Peyer's patch (tissue), 4 donors: Measurements from ENCODE around the gene NSMCE4A.

Experiments used
- POLR2A ChIP-seq, 2 donors: fragments of 450-650 bp; IDR thresholded peaks; one replicate each; pipeline ENCODE4 v1.5.1; 2017; ENCODE audit warnings: antibody characterized with exemption in 2 of 2, mild to moderate bottlenecking in 2 of 2, moderate library complexity in 2 of 2
- TF ChIP-seq, protein P1 (sequence below), 6 experiments: fragments of 450-650 bp in 4 of 6; fragments of 200-600 bp in 2 of 6; sonication (generic) in 1 of 6; IDR thresholded peaks; one replicate each; pipeline ENCODE4 v1.5.1; 2017 to 2019; ENCODE audit warnings: antibody characterized with exemption in 6 of 6, mild to moderate bottlenecking in 3 of 6, moderate library complexity in 1 of 6

GRCh38 chr10:122020226-122020625 is 45.2 kb upstream of the NSMCE4A start:
- TF ChIP-seq, protein P1, sequence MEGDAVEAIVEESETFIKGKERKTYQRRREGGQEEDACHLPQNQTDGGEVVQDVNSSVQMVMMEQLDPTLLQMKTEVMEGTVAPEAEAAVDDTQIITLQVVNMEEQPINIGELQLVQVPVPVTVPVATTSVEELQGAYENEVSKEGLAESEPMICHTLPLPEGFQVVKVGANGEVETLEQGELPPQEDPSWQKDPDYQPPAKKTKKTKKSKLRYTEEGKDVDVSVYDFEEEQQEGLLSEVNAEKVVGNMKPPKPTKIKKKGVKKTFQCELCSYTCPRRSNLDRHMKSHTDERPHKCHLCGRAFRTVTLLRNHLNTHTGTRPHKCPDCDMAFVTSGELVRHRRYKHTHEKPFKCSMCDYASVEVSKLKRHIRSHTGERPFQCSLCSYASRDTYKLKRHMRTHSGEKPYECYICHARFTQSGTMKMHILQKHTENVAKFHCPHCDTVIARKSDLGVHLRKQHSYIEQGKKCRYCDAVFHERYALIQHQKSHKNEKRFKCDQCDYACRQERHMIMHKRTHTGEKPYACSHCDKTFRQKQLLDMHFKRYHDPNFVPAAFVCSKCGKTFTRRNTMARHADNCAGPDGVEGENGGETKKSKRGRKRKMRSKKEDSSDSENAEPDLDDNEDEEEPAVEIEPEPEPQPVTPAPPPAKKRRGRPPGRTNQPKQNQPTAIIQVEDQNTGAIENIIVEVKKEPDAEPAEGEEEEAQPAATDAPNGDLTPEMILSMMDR (IDR thresholded peaks at IDR 0.05): no peak
- TF ChIP-seq POLR2A (IDR thresholded peaks at IDR 0.05): no peak
